ENCODE results near the gene TSPAN31.

GRCh38 chr12:57781801-57782200 is 37.0 kb downstream of the TSPAN31 start:
- TF ChIP-seq CTCF (IDR thresholded peaks at IDR 0.05; ENCODE audit: low read length) (no peak), EZH2 (IDR thresholded peaks at IDR 0.05; ENCODE audit: borderline replicate concordance, low read length) (no peak)
